Activated T-helper 2 cell treated with anti-CD3 and anti-CD28 coated beads, Interferon-gamma antibody, Interleukin-2, Interleukin-4, amounts not matched to agents 10 μg/mL and 5 μg/mL and 100 μg/mL, durations not matched to agents 14 hours and 24 hours and 36 hours (primary cell): ENCODE results near the gene GMFB. TPM values are rescaled to one million over a fixed set of nuclear protein-coding genes. Genes with fewer than 3 reads are reported as not detected.
"Not testable (repeated sequence)": the region's sequence is repeated elsewhere in the genome, so short reads cannot be mapped to it uniquely, and the experiment has no call there.

Experiments used
- DNase-seq: peaks from one replicate; pipeline ENCODE4 v3.0.0; 2021; ENCODE audit warnings: low spot score
- H3K27ac Mint-ChIP-seq: one replicate; pipeline ENCODE4 v1.8.0; 2021; ENCODE audit warnings: mixed read lengths
- H3K27me3 Mint-ChIP-seq: one replicate; pipeline ENCODE4 v1.8.0; 2021; ENCODE audit warnings: low read depth, mixed read lengths
- H3K36me3 Mint-ChIP-seq: one replicate; pipeline ENCODE4 v1.8.0; 2021; ENCODE audit warnings: low read depth, mixed read lengths
- H3K4me1 Mint-ChIP-seq: one replicate; pipeline ENCODE4 v1.8.0; 2021; ENCODE audit warnings: low read depth, mixed read lengths
- H3K4me3 Mint-ChIP-seq: one replicate; pipeline ENCODE4 v1.8.0; 2021; ENCODE audit warnings: low read depth, mild to moderate bottlenecking, moderate library complexity, mixed read lengths
- H3K9me3 Mint-ChIP-seq: one replicate; pipeline ENCODE4 v1.8.0; 2021; ENCODE audit warnings: mixed read lengths
- intact Hi-C: fragments of 100-400 bp; cut with micrococcal nuclease; formaldehyde crosslinking; loops from one replicate; pipeline ENCODE4 v1.15.1; 2023
- total RNA-seq: library from RNA; stranded (reverse); gene quantifications from 2 replicates; pipeline ENCODE4 v1.2.3, GENCODE V29; 2022

GMFB gene
- total RNA-seq, 1 donor from 2014 or later, result 40.0 TPM

DNA sequence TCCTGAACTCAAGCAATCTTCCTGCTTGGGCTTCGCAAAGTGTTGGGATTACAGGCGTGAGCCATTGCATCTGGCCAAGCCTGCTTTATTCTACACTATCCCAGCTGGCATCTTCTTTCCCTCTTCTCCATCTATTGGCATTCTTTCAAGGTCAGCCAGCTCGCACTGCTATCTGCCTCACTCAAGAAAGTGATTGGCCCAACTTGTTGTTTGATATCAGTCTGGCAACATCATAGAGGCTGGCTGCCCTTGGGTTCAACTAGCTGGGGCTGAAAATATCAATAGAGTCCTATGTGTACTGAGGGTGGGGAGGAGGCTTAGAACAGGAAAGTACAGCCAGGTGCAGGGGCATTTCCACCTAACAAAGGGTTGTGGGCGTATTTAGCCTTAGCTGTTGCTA is 17.1 kb downstream of the GMFB start:
- Mint-ChIP-seq H3K36me3 (peaks cover 32% of the 10 kb centered on the region), H3K4me3 (no peak overlapping the region), H3K27ac (no peak overlapping the region), H3K9me3 (peaks cover 14% of the 10 kb centered on the region), H3K4me1 (peaks cover 3% of the 10 kb centered on the region), H3K27me3 (no peaks in the 10 kb centered on the region)
- DNase-seq, result no peak
- intact Hi-C loops, result no loop called here

DNA sequence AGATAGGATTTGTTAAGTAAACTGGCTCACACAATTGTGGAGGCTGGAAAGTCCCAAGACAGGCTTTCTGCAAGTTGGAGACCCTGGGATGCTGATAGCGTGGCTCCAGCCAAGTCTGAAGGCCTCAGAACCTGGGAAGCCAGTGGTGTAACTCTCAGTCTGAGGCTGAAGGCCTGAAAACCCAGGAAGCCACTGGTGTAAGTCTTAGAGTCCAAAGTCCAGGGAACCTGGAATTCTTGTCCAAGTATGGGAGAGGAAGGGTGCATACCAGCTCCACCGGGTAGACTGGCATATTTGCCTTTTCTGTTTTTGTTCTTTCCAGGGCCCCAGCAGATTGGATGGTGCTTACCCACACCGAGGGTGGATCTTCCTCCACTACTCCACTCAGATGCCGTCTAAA is 18.1 kb downstream of the GMFB start:
- intact Hi-C loops, result no loop called here
- Mint-ChIP-seq H3K4me1 (no peaks in the 10 kb centered on the region), H3K27ac (no peak overlapping the region), H3K36me3 (peaks cover 25% of the 10 kb centered on the region), H3K4me3 (no peak overlapping the region), H3K27me3 (no peaks in the 10 kb centered on the region), H3K9me3 (peaks cover 21% of the 10 kb centered on the region)
- no peak for DNase-seq

DNA sequence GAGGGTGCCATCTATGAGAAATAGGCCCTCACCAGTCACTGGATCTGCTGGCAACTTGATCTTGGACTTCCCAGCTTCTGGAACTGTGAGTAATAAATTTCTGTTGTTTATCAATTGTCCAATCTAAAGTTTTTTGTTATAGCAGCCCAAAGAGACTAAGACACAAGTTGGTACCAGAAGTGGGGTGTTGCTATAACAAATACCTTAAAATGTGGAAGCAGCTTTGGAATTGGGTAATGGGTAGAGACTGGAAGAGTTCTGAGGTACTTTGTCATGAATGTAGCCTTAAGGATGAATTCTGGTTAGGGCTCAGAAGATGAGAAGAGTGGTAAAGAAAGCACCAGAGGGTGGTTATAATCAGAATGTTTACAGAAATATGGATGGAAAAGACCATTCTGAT is 21.5 kb downstream of the GMFB start:
- Mint-ChIP-seq H3K4me3 (no peak overlapping the region), H3K36me3 (peaks cover 13% of the 10 kb centered on the region), H3K4me1 (no peaks in the 10 kb centered on the region), H3K9me3 (peaks cover 25% of the 10 kb centered on the region), H3K27me3 (no peaks in the 10 kb centered on the region), H3K27ac (no peak overlapping the region)
- intact Hi-C loops, result no loop called here
- DNase-seq, result no peak

DNA sequence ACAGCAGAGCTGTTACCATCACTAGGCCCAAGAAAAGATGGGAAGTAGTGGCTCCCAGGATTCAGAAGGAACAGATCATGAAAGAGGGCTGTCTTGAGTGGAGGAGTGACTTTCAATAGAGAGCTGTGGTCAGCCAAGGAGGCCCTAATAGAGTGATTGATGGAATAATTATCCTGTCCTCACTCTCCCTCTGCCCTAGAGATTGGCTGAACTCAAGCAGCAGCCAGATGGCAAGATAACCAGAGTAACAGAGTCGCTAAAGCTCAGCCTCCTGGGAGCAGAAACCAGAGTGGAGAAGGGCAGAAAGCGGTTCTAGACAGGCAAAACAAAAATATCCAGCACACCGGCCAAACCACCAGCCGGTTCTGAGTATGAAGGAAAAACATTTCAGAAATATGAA is 23.1 kb downstream of the GMFB start:
- H3K27ac Mint-ChIP-seq, result no peak overlapping the region
- intact Hi-C loops, result no loop called here
- H3K4me3 Mint-ChIP-seq, result no peak overlapping the region
- peaks cover 3% of the 10 kb centered on the region for H3K36me3 Mint-ChIP-seq
- H3K9me3 Mint-ChIP-seq, result peaks cover 25% of the 10 kb centered on the region
- H3K4me1 Mint-ChIP-seq, result peaks cover 2% of the 10 kb centered on the region
- DNase-seq, result no peak
- no peaks in the 10 kb centered on the region for H3K27me3 Mint-ChIP-seq

DNA sequence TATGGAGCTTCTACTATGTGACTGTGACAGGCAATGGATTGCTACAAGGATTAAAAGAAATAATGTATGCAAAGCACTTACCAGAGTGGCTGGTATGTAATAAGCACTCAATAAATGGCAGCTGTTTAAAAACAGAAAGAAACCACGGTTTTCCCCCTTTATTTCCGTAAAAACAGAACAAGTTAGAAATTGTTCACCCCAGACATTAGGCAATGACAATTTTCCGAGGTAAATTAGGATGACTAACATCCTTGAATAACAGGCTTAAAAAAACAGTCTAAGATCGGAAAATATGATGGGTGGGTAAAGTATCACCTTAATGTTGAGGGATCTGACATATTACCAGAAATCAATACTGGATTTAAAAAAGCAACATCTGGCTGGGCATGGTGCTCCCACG is 26.7 kb downstream of the GMFB start:
- intact Hi-C loops, result no loop called here
- H3K4me1 Mint-ChIP-seq, result peaks cover 2% of the 10 kb centered on the region
- H3K4me3 Mint-ChIP-seq, result no peak overlapping the region
- DNase-seq, result no peak
- no peak overlapping the region for H3K27ac Mint-ChIP-seq
- H3K9me3 Mint-ChIP-seq, result peaks cover 36% of the 10 kb centered on the region
- peaks cover 5% of the 10 kb centered on the region for H3K36me3 Mint-ChIP-seq
- no peaks in the 10 kb centered on the region for H3K27me3 Mint-ChIP-seq

DNA sequence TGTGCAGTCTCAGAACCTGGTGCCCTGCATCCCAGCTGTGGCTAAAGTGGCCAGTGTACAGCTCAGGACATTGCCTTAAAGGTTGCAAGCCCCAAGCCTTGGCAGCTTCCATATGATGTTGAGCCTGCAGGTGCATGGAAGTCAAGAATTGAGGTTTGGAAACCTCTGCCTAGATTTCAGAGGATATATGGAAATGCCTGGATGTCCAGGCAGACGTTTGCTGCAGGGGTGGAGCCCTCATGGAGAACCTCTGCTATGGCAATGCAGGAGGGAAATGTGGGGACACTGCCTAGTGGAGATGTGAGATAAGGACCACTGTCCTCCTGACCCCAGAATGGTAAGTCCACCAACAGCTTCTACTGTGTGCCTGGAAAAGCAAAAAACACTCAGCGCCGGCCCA is 29.7 kb downstream of the GMFB start:
- Mint-ChIP-seq H3K36me3 (peaks cover 5% of the 10 kb centered on the region), H3K4me3 (no peak overlapping the region), H3K4me1 (peaks cover 2% of the 10 kb centered on the region), H3K27ac (no peak overlapping the region), H3K27me3 (no peaks in the 10 kb centered on the region), H3K9me3 (peaks cover 21% of the 10 kb centered on the region)
- no peak for DNase-seq
- intact Hi-C loops, result no loop called here

DNA sequence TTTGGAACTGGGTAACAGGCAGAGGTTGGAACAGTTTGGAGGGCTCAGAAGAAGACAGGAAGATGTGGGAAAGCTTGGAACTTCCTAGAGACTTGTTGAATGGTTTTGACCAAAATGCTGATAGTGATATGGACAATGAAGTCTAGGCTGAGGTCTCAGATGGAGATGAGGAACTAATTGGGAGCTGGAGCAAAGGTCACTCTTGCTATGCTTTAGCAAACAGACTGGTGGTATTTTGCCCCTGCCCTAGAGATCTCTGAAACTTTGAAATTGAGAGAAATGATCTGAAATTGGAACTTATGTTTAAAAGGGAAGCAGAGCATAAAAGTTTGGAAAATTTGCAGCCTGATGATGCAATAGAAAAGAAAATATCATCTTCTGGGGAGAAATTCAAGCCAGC is 30.2 kb downstream of the GMFB start:
- H3K27me3 Mint-ChIP-seq, result not testable (repeated sequence)

DNA sequence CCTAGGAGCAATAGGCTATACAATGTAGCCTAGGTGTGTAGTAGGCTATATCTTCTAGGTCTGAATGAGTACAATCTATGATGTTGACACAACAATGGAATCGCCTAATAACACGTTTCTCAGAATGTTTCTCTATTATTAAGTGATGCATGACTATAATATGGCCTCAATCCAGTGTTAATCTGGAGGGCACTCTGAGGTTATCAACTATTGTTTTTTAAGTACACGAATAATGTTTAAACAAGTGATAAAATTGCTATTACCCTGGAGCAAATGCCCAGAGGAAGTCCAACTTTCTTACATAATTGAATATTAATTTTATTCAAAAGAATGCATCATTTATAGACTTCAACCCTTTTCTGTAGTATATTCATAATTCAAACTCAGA is 31.2 kb downstream of the GMFB start:
- peaks cover 21% of the 10 kb centered on the region for H3K9me3 Mint-ChIP-seq
- intact Hi-C loops, result no loop called here
- H3K36me3 Mint-ChIP-seq, result peaks cover 5% of the 10 kb centered on the region

More for the DNA sequence above, 30.2 kb downstream of the GMFB start:
- H3K9me3 Mint-ChIP-seq, result peaks cover 21% of the 10 kb centered on the region
- H3K36me3 Mint-ChIP-seq, intact Hi-C loops, H3K4me1 Mint-ChIP-seq, H3K27ac Mint-ChIP-seq, DNase-seq, H3K4me3 Mint-ChIP-seq: not testable (repeated sequence)

DNA sequence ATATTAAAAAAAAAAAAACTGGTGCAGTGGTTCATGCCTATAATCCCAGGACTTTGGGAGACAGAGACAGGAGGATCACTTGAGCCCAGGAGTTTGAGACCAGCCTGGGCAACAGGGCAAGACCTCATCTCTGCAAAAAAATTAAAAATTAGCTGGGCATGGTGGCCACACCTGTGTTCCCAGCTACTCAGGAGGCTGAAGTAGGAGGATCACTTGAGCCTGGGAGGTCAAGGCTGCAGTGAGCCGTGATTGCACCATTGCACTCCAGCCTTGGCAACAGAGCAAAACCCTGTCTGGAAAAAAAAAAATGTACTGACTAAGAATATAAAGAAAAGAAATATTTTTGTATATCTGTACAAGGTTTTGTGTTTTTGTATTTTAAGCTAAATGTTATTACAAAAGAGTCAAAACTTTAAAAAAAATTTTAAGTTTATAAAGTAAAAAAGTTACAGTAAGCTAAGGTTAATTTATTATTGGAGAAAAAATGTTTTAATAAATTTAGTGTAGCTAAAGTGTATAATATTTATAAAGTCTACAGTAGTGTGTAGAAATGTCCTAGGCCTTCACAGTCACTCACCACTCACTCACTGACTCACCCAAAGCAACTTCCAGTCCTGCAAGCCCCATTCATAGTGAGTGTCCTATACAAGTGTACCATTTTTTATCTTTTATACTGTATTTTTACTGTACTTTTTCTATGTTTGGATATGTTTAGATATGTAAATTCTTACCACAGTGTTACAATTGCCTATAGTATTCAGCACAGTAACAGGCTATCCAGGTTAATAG is 31.8 kb downstream of the GMFB start:
- peaks cover 21% of the 10 kb centered on the region for H3K9me3 Mint-ChIP-seq
- H3K27ac Mint-ChIP-seq, H3K4me3 Mint-ChIP-seq, intact Hi-C loops, DNase-seq, H3K36me3 Mint-ChIP-seq, H3K27me3 Mint-ChIP-seq, H3K4me1 Mint-ChIP-seq: not testable (repeated sequence)

More for the DNA sequence above, 31.2 kb downstream of the GMFB start:
- Mint-ChIP-seq H3K27ac (no peak overlapping the region), H3K27me3 (no peaks in the 10 kb centered on the region), H3K4me3 (no peak overlapping the region), H3K4me1 (peaks cover 2% of the 10 kb centered on the region)
- DNase-seq, result no peak

DNA sequence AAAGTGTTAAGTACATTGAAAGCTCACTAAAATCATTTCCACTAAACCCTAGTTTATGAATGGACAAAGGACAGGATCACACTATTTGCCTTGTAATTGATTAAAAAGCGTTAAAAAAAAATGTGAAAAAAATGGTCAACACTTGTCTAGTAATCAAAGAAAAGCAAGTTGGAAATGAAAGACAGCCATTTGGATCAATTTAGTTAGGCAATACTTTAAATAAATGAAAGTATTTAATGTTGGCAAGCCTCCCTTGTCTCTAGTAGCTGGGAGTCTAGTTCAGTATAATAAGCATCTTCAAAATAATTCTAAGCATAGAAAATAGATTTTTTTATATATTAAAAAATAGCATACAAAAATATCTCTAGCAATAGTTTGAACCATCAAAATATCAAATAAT is 33.4 kb downstream of the GMFB start:
- no peak overlapping the region for H3K4me3 Mint-ChIP-seq

DNA sequence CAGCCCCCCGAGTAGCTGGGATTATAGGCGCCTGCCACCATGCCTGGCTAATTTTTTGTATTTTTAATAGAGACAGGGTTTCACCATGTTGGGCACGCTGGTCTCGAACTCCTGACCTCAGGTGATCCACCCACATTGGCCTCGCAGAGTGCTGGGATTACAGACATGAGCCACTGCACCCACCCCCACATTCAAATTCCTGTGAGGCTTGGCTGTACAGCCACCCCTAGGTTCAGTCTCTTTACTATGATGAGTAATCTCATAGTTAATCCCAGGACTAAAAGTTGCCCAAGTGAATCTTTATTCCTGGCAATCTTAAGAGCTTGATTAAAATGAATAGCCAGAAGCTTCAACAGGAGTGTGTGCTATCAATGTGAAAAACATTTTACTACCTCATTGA is 34.8 kb downstream of the GMFB start:
- DNase-seq, H3K9me3 Mint-ChIP-seq, H3K36me3 Mint-ChIP-seq, H3K27ac Mint-ChIP-seq, H3K27me3 Mint-ChIP-seq, intact Hi-C loops, H3K4me3 Mint-ChIP-seq: not testable (repeated sequence)
- peaks cover 10% of the 10 kb centered on the region for H3K4me1 Mint-ChIP-seq

More for the DNA sequence above, 33.4 kb downstream of the GMFB start:
- intact Hi-C loops, result no loop called here
- Mint-ChIP-seq H3K27ac (no peak overlapping the region), H3K36me3 (peaks cover 5% of the 10 kb centered on the region), H3K4me1 (peaks cover 6% of the 10 kb centered on the region), H3K9me3 (peaks cover 21% of the 10 kb centered on the region), H3K27me3 (no peaks in the 10 kb centered on the region)
- DNase-seq, result no peak

DNA sequence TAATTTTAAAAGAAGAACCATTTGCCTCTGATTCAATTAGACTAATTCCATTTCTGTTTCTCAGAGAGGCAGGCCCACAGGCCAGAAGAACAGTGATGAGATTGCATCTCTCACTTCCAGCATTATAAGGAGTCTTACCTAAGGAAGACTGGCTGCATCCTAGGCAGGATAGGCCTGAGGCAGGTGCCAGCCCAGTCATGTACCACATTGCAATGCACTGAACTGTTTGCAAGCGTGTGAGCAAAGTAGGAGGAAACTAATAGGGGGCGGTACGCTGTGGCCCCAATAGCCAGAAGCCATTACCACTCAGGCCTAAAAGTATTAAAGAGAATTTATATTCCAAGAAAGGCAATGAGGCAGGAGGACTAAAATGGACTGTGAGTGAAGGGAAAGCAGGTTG is 35.5 kb downstream of the GMFB start:
- DNase-seq, result no peak
- Mint-ChIP-seq H3K36me3 (peaks cover under 1% of the 10 kb centered on the region), H3K9me3 (peaks cover 1% of the 10 kb centered on the region), H3K4me1 (peaks cover 14% of the 10 kb centered on the region), H3K27me3 (no peaks in the 10 kb centered on the region), H3K27ac (no peak overlapping the region), H3K4me3 (no peak overlapping the region)
- intact Hi-C loops, result no loop called here

DNA sequence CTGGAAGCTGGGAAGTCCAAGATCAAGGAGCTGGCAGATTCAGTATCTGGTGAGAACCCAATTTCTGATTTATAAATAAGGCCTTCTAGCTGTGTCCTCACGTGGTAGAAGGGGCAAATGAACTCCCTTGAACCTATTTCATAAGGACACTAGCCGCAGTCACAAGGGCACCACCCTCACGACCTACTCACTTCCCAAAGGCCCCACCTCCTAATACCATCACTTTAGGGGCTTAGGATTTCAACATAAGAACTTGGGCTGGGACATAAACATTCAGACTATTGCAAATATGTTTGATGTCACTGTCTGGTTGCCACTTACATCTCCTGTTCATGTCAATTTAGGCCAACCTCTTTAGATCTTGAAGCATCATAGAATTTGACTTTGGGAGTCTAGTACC is 36.8 kb downstream of the GMFB start:
- no peaks in the 10 kb centered on the region for H3K9me3 Mint-ChIP-seq
- no peak for DNase-seq
- H3K36me3 Mint-ChIP-seq, result no peaks in the 10 kb centered on the region
- no peak overlapping the region for H3K4me3 Mint-ChIP-seq
- intact Hi-C loops, result no loop called here
- H3K4me1 Mint-ChIP-seq, result peaks cover 21% of the 10 kb centered on the region
- no peaks in the 10 kb centered on the region for H3K27me3 Mint-ChIP-seq
- no peak overlapping the region for H3K27ac Mint-ChIP-seq
